ENCODE measurements around the gene LRRC26. TPM values are rescaled to one million over a fixed set of nuclear protein-coding genes. Genes with fewer than 3 reads are reported as not detected.

LRRC26 gene
- total and polyA plus RNA-seq, 2 of the 13 experiments (the other 11 are each of a cell fraction or from before 2014, with no cell fraction given) = not detected

GRCh38 chr9:137188490-137189296, 18.8 kb upstream of the LRRC26 start, which contains the start of the genes ANAPC2 and SSNA1 (continued):
- TF ChIP-seq ZNF207 (IDR thresholded peaks at IDR 0.05; ENCODE audit: borderline replicate concordance) (no peak), JUNB (CRISPR knock-in tag; IDR thresholded peaks at IDR 0.05; ENCODE audit: borderline replicate concordance) (no peak), ZNF598 (CRISPR knock-in tag; IDR thresholded peaks at IDR 0.05; ENCODE audit: borderline replicate concordance) (no peak), MYPOP (CRISPR knock-in tag; IDR thresholded peaks at IDR 0.05) (peak; percentile 90), MEIS1 (CRISPR knock-in tag; IDR thresholded peaks at IDR 0.05; ENCODE audit: borderline replicate concordance) (no peak), RARA (CRISPR knock-in tag; IDR thresholded peaks at IDR 0.05) (peak; percentile 69), ATAD3A (CRISPR knock-in tag; IDR thresholded peaks at IDR 0.05) (no peak), SALL2 (CRISPR knock-in tag; IDR thresholded peaks at IDR 0.05) (peak; percentile 81; the same call in 1 of the 2 replicates), SNAI1 (CRISPR knock-in tag; IDR thresholded peaks at IDR 0.05; ENCODE audit: borderline replicate concordance) (no peak), CBX1 (IDR thresholded peaks at IDR 0.05; ENCODE audit: low read depth) (peak; percentile 80), POGZ (CRISPR knock-in tag; IDR thresholded peaks at IDR 0.05) (peak; percentile 92), ZNF121 (CRISPR knock-in tag; IDR thresholded peaks at IDR 0.05) (no peak), ZSCAN25 (CRISPR knock-in tag; IDR thresholded peaks at IDR 0.05) (peak; percentile 76), FIP1L1 (IDR thresholded peaks at IDR 0.05; ENCODE audit: borderline replicate concordance, insufficient read depth, low read depth, low read length) (no peak), ZBTB34 (CRISPR knock-in tag; IDR thresholded peaks at IDR 0.05) (peak; percentile 16; the same call in 1 of the 2 replicates), HNRNPH1 (optimal IDR thresholded peaks at IDR 0.05; ENCODE audit: low read depth, low read length) (no peak), SNAPC2 (CRISPR knock-in tag; IDR thresholded peaks at IDR 0.05) (no peak), TAF1 (CRISPR knock-in tag; IDR thresholded peaks at IDR 0.05) (peak; percentile 86), ZNF124 (CRISPR knock-in tag; IDR thresholded peaks at IDR 0.05) (0 out of 2 replicates have a peak, but pooled peaks have one; percentile 21), TBX3 (IDR thresholded peaks at IDR 0.05; ENCODE audit: borderline replicate concordance) (no peak), NFE2 (CRISPR knock-in tag; IDR thresholded peaks at IDR 0.05) (no peak), ZNF614 (CRISPR knock-in tag; IDR thresholded peaks at IDR 0.05; ENCODE audit: borderline replicate concordance) (0 out of 2 replicates have a peak, but pooled peaks have one; percentile 63)
- TF ChIP-seq, protein P1, sequence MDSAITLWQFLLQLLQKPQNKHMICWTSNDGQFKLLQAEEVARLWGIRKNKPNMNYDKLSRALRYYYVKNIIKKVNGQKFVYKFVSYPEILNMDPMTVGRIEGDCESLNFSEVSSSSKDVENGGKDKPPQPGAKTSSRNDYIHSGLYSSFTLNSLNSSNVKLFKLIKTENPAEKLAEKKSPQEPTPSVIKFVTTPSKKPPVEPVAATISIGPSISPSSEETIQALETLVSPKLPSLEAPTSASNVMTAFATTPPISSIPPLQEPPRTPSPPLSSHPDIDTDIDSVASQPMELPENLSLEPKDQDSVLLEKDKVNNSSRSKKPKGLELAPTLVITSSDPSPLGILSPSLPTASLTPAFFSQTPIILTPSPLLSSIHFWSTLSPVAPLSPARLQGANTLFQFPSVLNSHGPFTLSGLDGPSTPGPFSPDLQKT (CRISPR knock-in tag; IDR thresholded peaks at IDR 0.05; ENCODE audit: borderline replicate concordance) = no peak
- TF ChIP-seq, protein P2, sequence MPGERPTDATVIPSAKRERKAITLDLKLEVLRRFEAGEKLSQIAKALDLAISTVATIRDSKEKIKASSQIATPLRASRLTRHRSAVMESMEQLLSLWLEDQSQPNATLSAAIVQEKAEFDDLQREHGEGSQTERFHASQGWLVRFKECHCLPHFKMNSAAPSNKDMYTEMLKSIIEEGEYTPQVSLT (CRISPR knock-in tag; IDR thresholded peaks at IDR 0.05; ENCODE audit: borderline replicate concordance, low read depth) = no peak
- TF ChIP-seq, protein P3, sequence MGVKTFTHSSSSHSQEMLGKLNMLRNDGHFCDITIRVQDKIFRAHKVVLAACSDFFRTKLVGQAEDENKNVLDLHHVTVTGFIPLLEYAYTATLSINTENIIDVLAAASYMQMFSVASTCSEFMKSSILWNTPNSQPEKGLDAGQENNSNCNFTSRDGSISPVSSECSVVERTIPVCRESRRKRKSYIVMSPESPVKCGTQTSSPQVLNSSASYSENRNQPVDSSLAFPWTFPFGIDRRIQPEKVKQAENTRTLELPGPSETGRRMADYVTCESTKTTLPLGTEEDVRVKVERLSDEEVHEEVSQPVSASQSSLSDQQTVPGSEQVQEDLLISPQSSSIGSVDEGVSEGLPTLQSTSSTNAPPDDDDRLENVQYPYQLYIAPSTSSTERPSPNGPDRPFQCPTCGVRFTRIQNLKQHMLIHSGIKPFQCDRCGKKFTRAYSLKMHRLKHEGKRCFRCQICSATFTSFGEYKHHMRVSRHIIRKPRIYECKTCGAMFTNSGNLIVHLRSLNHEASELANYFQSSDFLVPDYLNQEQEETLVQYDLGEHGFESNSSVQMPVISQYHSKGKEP (CRISPR knock-in tag; IDR thresholded peaks at IDR 0.05) = 0 out of 2 replicates have a peak, but pooled peaks have one; percentile 12

Data from HepG2 (cell line).